CD4-positive, alpha-beta T cell treated with Interferon alpha-2 for 1 hour (primary cell): ENCODE measurements around the gene KCNJ10.

Source experiments
- DNase-seq, 2 donors: peaks; one replicate each; pipeline ENCODE4 v3.0.0-alpha.2; 2020 to 2022

Gene KCNJ10

GRCh38 chr1:159957824-159958268 lies 112.1 kb downstream of the KCNJ10 start:
- no peak for DNase-seq

GRCh38 chr1:159955456-159955855 lies 114.5 kb downstream of the KCNJ10 start:
- no peak for DNase-seq

GRCh38 chr1:159953536-159954515 lies 116.1 kb downstream of the KCNJ10 start, which contains the start of gene SLAMF9:
SLAMF9 (minus strand) TSS chr1:159954237; CDS start chr1:159954137, 100 bp downstream.
- peak in 1 of 2 donors; percentile 13 for DNase-seq

GRCh38 chr1:159952932-159953331 lies 117.0 kb downstream of the KCNJ10 start:
- no peak for DNase-seq

- DNase-seq = no peak
These were observed 118.4 kb downstream of the KCNJ10 start for GRCh38 chr1:159951551-159951950.

GRCh38 chr1:159951016-159951415 lies 118.9 kb downstream of the KCNJ10 start:
- DNase-seq = no peak

GRCh38 chr1:159949981-159950381 lies 120.0 kb downstream of the KCNJ10 start:
- no peak for DNase-seq

- DNase-seq = no peak
These were observed 120.8 kb downstream of the KCNJ10 start for GRCh38 chr1:159949123-159949522.
